Measurements from ENCODE around the gene VSIG8.
"Not testable (repeated sequence)": the region's sequence is repeated elsewhere in the genome, so short reads cannot be mapped to it uniquely, and the experiment has no call there.

Gene VSIG8

GRCh38 chr1:159900086-159900680, 37.7 kb upstream of the VSIG8 start, which contains the start of gene CFAP45:
TSS of gene CFAP45 (minus strand) at chr1:159900165. CDS start at chr1:159900098, 67 bp downstream.
- peak; percentile 65 for DNase-seq (ENCODE audit: low read depth)
- TF ChIP-seq CTCF (conservative IDR thresholded peaks at IDR 0.05; ENCODE audit: low read depth, low read length): no peak
- H3K4me3 ChIP-seq (ENCODE audit: low read length): no peak within 1 kb of the TSS

GRCh38 chr1:159899634-159900033, 37.2 kb upstream of the VSIG8 start:
- DNase-seq (ENCODE audit: low read depth); H3K4me3 ChIP-seq (ENCODE audit: low read length): not testable (repeated sequence)

- no peak for DNase-seq (ENCODE audit: low read depth)
- H3K4me3 ChIP-seq (ENCODE audit: low read length): no peak overlapping the region
- no peak for TF ChIP-seq CTCF (conservative IDR thresholded peaks at IDR 0.05; ENCODE audit: low read depth, low read length)
These were observed 36.1 kb upstream of the VSIG8 start for GRCh38 chr1:159898527-159898926.

- TF ChIP-seq CTCF (conservative IDR thresholded peaks at IDR 0.05; ENCODE audit: low read depth, low read length): no peak
These were observed 35.5 kb upstream of the VSIG8 start for GRCh38 chr1:159897962-159898361.

GRCh38 chr1:159896546-159896930, 34.1 kb upstream of the VSIG8 start:
- no peak for TF ChIP-seq CTCF (conservative IDR thresholded peaks at IDR 0.05; ENCODE audit: low read depth, low read length)
- H3K4me3 ChIP-seq (ENCODE audit: low read length): no peak overlapping the region
- no peak for DNase-seq (ENCODE audit: low read depth)

More at GRCh38 chr1:159897962-159898361, 35.5 kb upstream of the VSIG8 start:
- DNase-seq (ENCODE audit: low read depth): no peak
- no peak overlapping the region for H3K4me3 ChIP-seq (ENCODE audit: low read length)

- TF ChIP-seq CTCF (conservative IDR thresholded peaks at IDR 0.05; ENCODE audit: low read depth, low read length): no peak
- no peak overlapping the region for H3K4me3 ChIP-seq (ENCODE audit: low read length)
- DNase-seq (ENCODE audit: low read depth): no peak
These were observed 33.5 kb upstream of the VSIG8 start for GRCh38 chr1:159895836-159896545.

- no peak overlapping the region for H3K4me3 ChIP-seq (ENCODE audit: low read length)
- DNase-seq (ENCODE audit: low read depth): no peak
- no peak for TF ChIP-seq CTCF (conservative IDR thresholded peaks at IDR 0.05; ENCODE audit: low read depth, low read length)
These were observed 32.8 kb upstream of the VSIG8 start for GRCh38 chr1:159895286-159895685.

Data from retinal pigment epithelial cell (primary cell).